ENCODE measurements around the gene PARD3.

The PARD3 gene

GRCh38 chr10:34119456-34119855, 695.6 kb downstream of the PARD3 start:
- Histone ChIP-seq H2BK120ac (ENCODE audit: insufficient read depth, low read length, poor library complexity) (no peak overlapping the region), H2AK5ac (ENCODE audit: low read length) (no peak overlapping the region), H3K27ac (ENCODE audit: low read depth, low read length) (no peak overlapping the region), H3K79me2 (ENCODE audit: control insufficient read depth, insufficient read depth, low read length, poor library complexity) (no peaks in the 10 kb centered on the region), H4K91ac (ENCODE audit: low read depth, low read length) (no peak overlapping the region), H3K9ac (ENCODE audit: low read length) (no peak overlapping the region), H3K14ac (ENCODE audit: low read length) (no peak overlapping the region), H2AFZ (ENCODE audit: insufficient read depth, low read length, poor library complexity) (no peak overlapping the region), H2BK12ac (ENCODE audit: low read length) (no peak overlapping the region), H4K12ac (ENCODE audit: low read depth, low read length) (no peak overlapping the region), H3K4me2 (ENCODE audit: low read length) (no peak overlapping the region), H3K27me3 (ENCODE audit: insufficient read depth, low read length) (no peaks in the 10 kb centered on the region), H3K79me1 (ENCODE audit: low read length) (peaks cover 3% of the 10 kb centered on the region), H3K23ac (ENCODE audit: low read length) (no peak overlapping the region), H3K4ac (ENCODE audit: low read depth, low read length) (no peak overlapping the region), H4K8ac (ENCODE audit: low read depth, low read length) (no peak overlapping the region), H3K18ac (ENCODE audit: low read length) (no peak overlapping the region), H2BK5ac (ENCODE audit: low read depth, low read length, poor library complexity) (no peak overlapping the region), H3K9me3 (ENCODE audit: insufficient read depth, low read depth, low read length) (no peaks in the 10 kb centered on the region), H3K4me3 (ENCODE audit: low read depth, low read length) (no peak overlapping the region), H3K36me3 (ENCODE audit: control insufficient read depth in 1 of 2, insufficient read depth in 2 of 2, low read length in 2 of 2) (peaks cover 0 to 2% of the 10 kb centered on the region in 2 experiments), H3K4me1 (ENCODE audit: control insufficient read depth in 1 of 2, insufficient read depth in 2 of 2, low read length in 2 of 2) (peaks cover 3 to 11% of the 10 kb centered on the region in 2 experiments)
- WGBS (ENCODE audit: extremely low coverage, insufficient coverage, insufficient read length) = no CpG with 5 or more reads among the region's 25 CpGs
- DNase-seq = no peak

DNA sequence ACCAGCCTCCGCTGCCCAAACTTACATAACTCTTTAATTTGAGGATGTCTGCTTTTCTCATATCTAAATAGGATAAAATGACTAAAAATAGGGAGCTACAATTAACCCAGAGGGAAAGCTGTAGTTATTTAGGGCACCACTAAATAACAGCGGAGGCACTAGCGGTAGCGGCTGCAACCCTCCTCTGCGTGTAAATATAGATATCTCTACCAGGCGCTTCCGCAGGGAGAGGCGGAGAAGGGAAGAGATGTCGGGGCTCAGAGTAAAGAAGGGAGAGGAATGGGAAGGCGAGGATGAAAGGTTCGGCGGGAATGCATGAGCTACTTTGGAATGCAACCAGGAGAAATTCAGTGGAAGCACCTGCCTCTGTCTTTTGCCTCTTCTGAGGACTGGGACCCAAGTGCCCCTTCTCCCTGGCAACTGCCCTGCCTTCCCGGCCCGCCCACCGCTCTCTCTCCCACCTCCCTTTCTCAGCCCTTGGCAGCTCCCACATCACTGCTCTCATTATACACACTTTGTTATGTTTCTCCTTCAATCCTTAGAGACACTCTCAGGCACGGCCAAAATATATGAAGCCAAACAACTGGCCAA, 698.3 kb downstream of the PARD3 start:
- H3K4me2 ChIP-seq (ENCODE audit: low read length) = no peak overlapping the region
- H3K4me3 ChIP-seq (ENCODE audit: low read depth, low read length) = no peak overlapping the region
- no peak overlapping the region for H3K27ac ChIP-seq (ENCODE audit: low read depth, low read length)
- DNase-seq = no peak
- H2BK12ac ChIP-seq (ENCODE audit: low read length) = no peak overlapping the region
- H3K18ac ChIP-seq (ENCODE audit: low read length) = no peak overlapping the region
- H2BK120ac ChIP-seq (ENCODE audit: insufficient read depth, low read length, poor library complexity) = no peak overlapping the region
- no peak overlapping the region for H3K9ac ChIP-seq (ENCODE audit: low read length)
- no peak overlapping the region for H3K14ac ChIP-seq (ENCODE audit: low read length)
- no peak overlapping the region for H2AK5ac ChIP-seq (ENCODE audit: low read length)
- peaks cover 2 to 9% of the 10 kb centered on the region in 2 experiments for H3K4me1 ChIP-seq (ENCODE audit: control insufficient read depth in 1 of 2, insufficient read depth in 2 of 2, low read length in 2 of 2)
- no peak overlapping the region for H4K91ac ChIP-seq (ENCODE audit: low read depth, low read length)
- H3K4ac ChIP-seq (ENCODE audit: low read depth, low read length) = no peak overlapping the region
- no peak overlapping the region for H4K8ac ChIP-seq (ENCODE audit: low read depth, low read length)
- H3K79me2 ChIP-seq (ENCODE audit: control insufficient read depth, insufficient read depth, low read length, poor library complexity) = no peaks in the 10 kb centered on the region
- peaks cover 2% of the 10 kb centered on the region for H3K79me1 ChIP-seq (ENCODE audit: low read length)
- H3K23ac ChIP-seq (ENCODE audit: low read length) = no peak overlapping the region
- no peaks in the 10 kb centered on the region for H3K9me3 ChIP-seq (ENCODE audit: insufficient read depth, low read depth, low read length)
- peaks cover 0 to 2% of the 10 kb centered on the region in 2 experiments for H3K36me3 ChIP-seq (ENCODE audit: control insufficient read depth in 1 of 2, insufficient read depth in 2 of 2, low read length in 2 of 2)
- no peak overlapping the region for H2BK5ac ChIP-seq (ENCODE audit: low read depth, low read length, poor library complexity)
- H4K12ac ChIP-seq (ENCODE audit: low read depth, low read length) = no peak overlapping the region
- H3K27me3 ChIP-seq (ENCODE audit: insufficient read depth, low read length) = no peaks in the 10 kb centered on the region
- WGBS (ENCODE audit: extremely low coverage, insufficient coverage, insufficient read length) = 100% methylated on average over 2 of the region's 16 CpGs
- H2AFZ ChIP-seq (ENCODE audit: insufficient read depth, low read length, poor library complexity) = no peak overlapping the region

DNA sequence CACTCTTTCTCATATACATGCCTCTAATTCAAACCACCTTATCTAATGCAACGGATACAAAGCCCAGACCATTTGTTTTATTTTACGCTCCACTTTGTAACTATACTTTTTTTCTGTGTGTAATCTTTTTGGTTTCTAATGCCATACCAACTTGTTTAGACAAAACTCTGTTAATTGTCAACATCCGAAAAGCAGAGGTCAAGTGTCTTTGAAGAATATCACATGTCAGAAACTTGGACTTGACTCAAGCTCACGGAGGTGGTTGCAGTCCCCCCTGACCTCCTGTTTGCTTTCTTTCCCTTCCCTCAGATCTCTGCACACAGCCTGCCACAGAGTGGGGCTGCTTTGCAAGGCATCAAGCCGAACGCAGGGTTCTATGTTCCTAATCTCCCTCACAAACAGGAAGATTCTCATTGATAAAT, 698.9 kb downstream of the PARD3 start:
- WGBS (ENCODE audit: extremely low coverage, insufficient coverage, insufficient read length) = no CpG with 5 or more reads among the region's 6 CpGs
- H3K27me3 ChIP-seq (ENCODE audit: insufficient read depth, low read length) = no peaks in the 10 kb centered on the region
- H3K14ac ChIP-seq (ENCODE audit: low read length) = no peak overlapping the region
- H2BK120ac ChIP-seq (ENCODE audit: insufficient read depth, low read length, poor library complexity) = no peak overlapping the region
- peaks cover 0 to 4% of the 10 kb centered on the region in 2 experiments for H3K4me1 ChIP-seq (ENCODE audit: control insufficient read depth in 1 of 2, insufficient read depth in 2 of 2, low read length in 2 of 2)
- H3K36me3 ChIP-seq (ENCODE audit: control insufficient read depth in 1 of 2, insufficient read depth in 2 of 2, low read length in 2 of 2) = peaks cover 0 to 2% of the 10 kb centered on the region in 2 experiments
- no peak overlapping the region for H3K4me3 ChIP-seq (ENCODE audit: low read depth, low read length)
- no peak overlapping the region for H2BK12ac ChIP-seq (ENCODE audit: low read length)
- H3K9me3 ChIP-seq (ENCODE audit: insufficient read depth, low read depth, low read length) = no peaks in the 10 kb centered on the region
- H3K4ac ChIP-seq (ENCODE audit: low read depth, low read length) = no peak overlapping the region
- DNase-seq = no peak
- H3K23ac ChIP-seq (ENCODE audit: low read length) = no peak overlapping the region
- no peak overlapping the region for H2AFZ ChIP-seq (ENCODE audit: insufficient read depth, low read length, poor library complexity)
- H3K27ac ChIP-seq (ENCODE audit: low read depth, low read length) = no peak overlapping the region
- no peak overlapping the region for H4K12ac ChIP-seq (ENCODE audit: low read depth, low read length)
- H2AK5ac ChIP-seq (ENCODE audit: low read length) = no peak overlapping the region
- no peak overlapping the region for H3K9ac ChIP-seq (ENCODE audit: low read length)
- H2BK5ac ChIP-seq (ENCODE audit: low read depth, low read length, poor library complexity) = no peak overlapping the region
- H3K79me1 ChIP-seq (ENCODE audit: low read length) = no peaks in the 10 kb centered on the region
- H3K4me2 ChIP-seq (ENCODE audit: low read length) = no peak overlapping the region
- no peaks in the 10 kb centered on the region for H3K79me2 ChIP-seq (ENCODE audit: control insufficient read depth, insufficient read depth, low read length, poor library complexity)
- H4K8ac ChIP-seq (ENCODE audit: low read depth, low read length) = no peak overlapping the region
- H4K91ac ChIP-seq (ENCODE audit: low read depth, low read length) = no peak overlapping the region
- H3K18ac ChIP-seq (ENCODE audit: low read length) = no peak overlapping the region

DNA sequence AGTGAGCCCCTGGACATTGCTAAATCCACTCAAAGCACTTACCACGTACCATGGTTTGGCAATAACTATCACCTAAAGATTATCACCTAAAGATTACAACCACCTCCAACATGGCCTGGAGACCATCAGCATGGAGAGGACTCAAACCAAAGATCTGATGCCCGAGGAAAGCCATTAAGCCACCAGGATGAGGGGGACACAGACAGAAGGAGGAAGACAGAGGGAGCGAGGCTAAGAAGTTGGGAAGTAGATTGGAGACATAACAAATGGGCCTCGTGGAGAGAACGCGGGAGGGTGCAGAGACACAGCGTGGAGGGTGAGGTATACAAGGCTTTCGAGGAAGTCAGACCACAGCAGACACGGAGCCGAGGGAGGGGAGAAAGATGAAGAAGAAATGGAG, 700.2 kb downstream of the PARD3 start:
- H4K12ac ChIP-seq (ENCODE audit: low read depth, low read length) = no peak overlapping the region
- WGBS (ENCODE audit: extremely low coverage, insufficient coverage, insufficient read length) = no CpG with 5 or more reads among the region's 10 CpGs
- H3K18ac ChIP-seq (ENCODE audit: low read length) = no peak overlapping the region
- H4K91ac ChIP-seq (ENCODE audit: low read depth, low read length) = no peak overlapping the region
- no peak overlapping the region for H3K14ac ChIP-seq (ENCODE audit: low read length)
- H2BK120ac ChIP-seq (ENCODE audit: insufficient read depth, low read length, poor library complexity) = no peak overlapping the region
- no peak overlapping the region for H2BK12ac ChIP-seq (ENCODE audit: low read length)
- no peaks in the 10 kb centered on the region for H3K79me2 ChIP-seq (ENCODE audit: control insufficient read depth, insufficient read depth, low read length, poor library complexity)
- no peak overlapping the region for H3K4me3 ChIP-seq (ENCODE audit: low read depth, low read length)
- no peak overlapping the region for H2AFZ ChIP-seq (ENCODE audit: insufficient read depth, low read length, poor library complexity)
- H3K9ac ChIP-seq (ENCODE audit: low read length) = peak overlapping the region; percentile 41
- no peak overlapping the region for H3K27ac ChIP-seq (ENCODE audit: low read depth, low read length)
- H2AK5ac ChIP-seq (ENCODE audit: low read length) = no peak overlapping the region
- peaks cover 0 to 2% of the 10 kb centered on the region in 2 experiments for H3K4me1 ChIP-seq (ENCODE audit: control insufficient read depth in 1 of 2, insufficient read depth in 2 of 2, low read length in 2 of 2)
- no peaks in the 10 kb centered on the region for H3K79me1 ChIP-seq (ENCODE audit: low read length)
- H3K36me3 ChIP-seq (ENCODE audit: control insufficient read depth in 1 of 2, insufficient read depth in 2 of 2, low read length in 2 of 2) = peaks cover 0 to 2% of the 10 kb centered on the region in 2 experiments
- no peak overlapping the region for H4K8ac ChIP-seq (ENCODE audit: low read depth, low read length)
- no peaks in the 10 kb centered on the region for H3K9me3 ChIP-seq (ENCODE audit: insufficient read depth, low read depth, low read length)
- H3K4me2 ChIP-seq (ENCODE audit: low read length) = no peak overlapping the region
- DNase-seq = no peak
- no peaks in the 10 kb centered on the region for H3K27me3 ChIP-seq (ENCODE audit: insufficient read depth, low read length)
- H2BK5ac ChIP-seq (ENCODE audit: low read depth, low read length, poor library complexity) = no peak overlapping the region
- no peak overlapping the region for H3K23ac ChIP-seq (ENCODE audit: low read length)
- no peak overlapping the region for H3K4ac ChIP-seq (ENCODE audit: low read depth, low read length)

All from trophoblast cell (in vitro differentiated cells and primary cell).